ENCODE data around the gene EXD3.

DNA sequence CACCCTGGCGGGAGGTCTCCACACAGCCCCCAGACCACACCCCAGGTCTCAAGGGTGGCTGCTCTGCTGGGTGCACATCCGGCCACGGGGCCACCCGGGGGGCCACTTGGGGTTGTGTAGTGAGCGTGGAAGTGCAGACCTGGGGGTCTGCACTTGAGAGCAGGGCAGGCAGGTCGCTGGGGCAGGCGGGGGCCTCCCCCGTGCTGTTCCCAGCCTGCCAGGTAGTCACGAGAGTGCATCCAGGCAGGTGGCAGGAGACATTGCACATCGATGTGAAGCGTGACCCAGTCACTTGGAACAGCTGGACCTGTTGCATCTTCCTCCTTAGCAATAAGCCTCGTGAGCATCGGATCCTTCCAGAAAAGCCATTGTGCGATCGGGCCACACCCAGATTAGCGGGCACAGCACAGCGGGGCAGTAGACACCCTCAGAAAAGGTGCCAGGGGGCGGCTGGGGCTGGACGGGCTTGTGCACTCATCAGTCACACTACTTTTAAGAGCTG is 23.0 kb upstream of the EXD3 start:
- TF ChIP-seq, protein P1, sequence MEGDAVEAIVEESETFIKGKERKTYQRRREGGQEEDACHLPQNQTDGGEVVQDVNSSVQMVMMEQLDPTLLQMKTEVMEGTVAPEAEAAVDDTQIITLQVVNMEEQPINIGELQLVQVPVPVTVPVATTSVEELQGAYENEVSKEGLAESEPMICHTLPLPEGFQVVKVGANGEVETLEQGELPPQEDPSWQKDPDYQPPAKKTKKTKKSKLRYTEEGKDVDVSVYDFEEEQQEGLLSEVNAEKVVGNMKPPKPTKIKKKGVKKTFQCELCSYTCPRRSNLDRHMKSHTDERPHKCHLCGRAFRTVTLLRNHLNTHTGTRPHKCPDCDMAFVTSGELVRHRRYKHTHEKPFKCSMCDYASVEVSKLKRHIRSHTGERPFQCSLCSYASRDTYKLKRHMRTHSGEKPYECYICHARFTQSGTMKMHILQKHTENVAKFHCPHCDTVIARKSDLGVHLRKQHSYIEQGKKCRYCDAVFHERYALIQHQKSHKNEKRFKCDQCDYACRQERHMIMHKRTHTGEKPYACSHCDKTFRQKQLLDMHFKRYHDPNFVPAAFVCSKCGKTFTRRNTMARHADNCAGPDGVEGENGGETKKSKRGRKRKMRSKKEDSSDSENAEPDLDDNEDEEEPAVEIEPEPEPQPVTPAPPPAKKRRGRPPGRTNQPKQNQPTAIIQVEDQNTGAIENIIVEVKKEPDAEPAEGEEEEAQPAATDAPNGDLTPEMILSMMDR (conservative IDR thresholded peaks at IDR 0.05 in 1 of 2, IDR thresholded peaks at IDR 0.05 in 1 of 2; ENCODE audit: low read depth in 1 of 2, low read length in 2 of 2) = no peak
- TF ChIP-seq EZH2 (IDR thresholded peaks at IDR 0.05; ENCODE audit: low read length, missing control alignments) = no peak
